Umbilical cord (tissue), 2 donors: ENCODE data around the gene PNKD. TPM values are rescaled to one million over a fixed set of nuclear protein-coding genes. Genes with fewer than 3 reads are reported as not detected.

ENCODE experiments used
- DNase-seq: peaks from one replicate; pipeline ENCODE4 v3.0.0-alpha.2; 2015; ENCODE audit warnings: low spot score
- total RNA-seq: library from RNA; depleted of rRNA; stranded (reverse); fragments of >200 nt; gene quantifications from one replicate; pipeline ENCODE4 v1.2.3, GENCODE V29; 2014; ENCODE audit warnings: low replicate concordance; ENCODE audit not compliant: insufficient read depth

The PNKD gene
- total RNA-seq, 1 donor from 2014 or later: 7.7 TPM

GRCh38 chr2:218315397-218315796 is 45.1 kb downstream of the PNKD start:
- no peak for DNase-seq

- no peak for DNase-seq
Observed at GRCh38 chr2:218317303-218317630, 46.9 kb downstream of the PNKD start.

GRCh38 chr2:218317835-218318234 is 47.5 kb downstream of the PNKD start:
- DNase-seq: no peak

- no peak for DNase-seq
Observed at GRCh38 chr2:218318241-218318640, 47.9 kb downstream of the PNKD start.

GRCh38 chr2:218319813-218320365 is 49.6 kb downstream of the PNKD start:
- no peak for DNase-seq

GRCh38 chr2:218320704-218321336 is 50.5 kb downstream of the PNKD start:
- DNase-seq: no peak

GRCh38 chr2:218322768-218323525 is 52.6 kb downstream of the PNKD start:
- DNase-seq: peak; percentile 91

- peak; percentile 93 for DNase-seq
Observed at GRCh38 chr2:218323526-218324472, 53.5 kb downstream of the PNKD start.

- DNase-seq: peak; percentile 53
Observed at GRCh38 chr2:218325566-218326160, 55.3 kb downstream of the PNKD start.

- no peak for DNase-seq
Observed at GRCh38 chr2:218326315-218326714, 56.0 kb downstream of the PNKD start.

GRCh38 chr2:218327451-218328210 is 57.3 kb downstream of the PNKD start:
- DNase-seq: no peak

- DNase-seq: no peak
Observed at GRCh38 chr2:218328294-218328693, 58.0 kb downstream of the PNKD start.

- DNase-seq: no peak
Observed at GRCh38 chr2:218329027-218329825, 58.9 kb downstream of the PNKD start.

- DNase-seq: no peak
Observed at GRCh38 chr2:218329826-218330593, 59.7 kb downstream of the PNKD start.

GRCh38 chr2:218331745-218332144 is 61.4 kb downstream of the PNKD start:
- no peak for DNase-seq

GRCh38 chr2:218332288-218332687 is 62.0 kb downstream of the PNKD start:
- DNase-seq: no peak

- peak; percentile 79 for DNase-seq
Observed at GRCh38 chr2:218332920-218333645, 62.8 kb downstream of the PNKD start.

- no peak for DNase-seq
Observed at GRCh38 chr2:218334531-218334930, 64.2 kb downstream of the PNKD start.
